Neural cell (in vitro differentiated cells): Measurements from ENCODE around the gene OR9A2.

ENCODE experiments used
- CTCF ChIP-seq: fragments of 450-650 bp; IDR thresholded peaks from 2 replicates; pipeline ENCODE4 v1.5.1; 2014; ENCODE audit warnings: antibody characterized with exemption, mild to moderate bottlenecking, moderate library complexity; ENCODE audit not compliant: poor library complexity, severe bottlenecking
- EZH2 ChIP-seq: fragments of 200-600, 300-800 bp; shearing (Covaris generic), sonication (generic); IDR thresholded peaks from 2 replicates; pipeline ENCODE4 v1.6.1; 2014; ENCODE audit warnings: antibody characterized with exemption, low read length, borderline replicate concordance, mild to moderate bottlenecking; ENCODE audit not compliant: insufficient read depth, poor library complexity, severe bottlenecking
- MXI1 ChIP-seq: fragments of 450-650 bp; conservative IDR thresholded peaks from 2 replicates; pipeline ENCODE4 v1.6.1; 2014; ENCODE audit warnings: antibody characterized with exemption, mild to moderate bottlenecking; ENCODE audit not compliant: poor library complexity, severe bottlenecking
- POLR2AphosphoS5 ChIP-seq: IDR thresholded peaks from 2 replicates; pipeline ENCODE4 v1.6.1; 2012
- RAD21 ChIP-seq: fragments of 450-650 bp; conservative IDR thresholded peaks from 2 replicates; pipeline ENCODE4 v1.6.1; 2014; ENCODE audit warnings: antibody characterized with exemption, mild to moderate bottlenecking, moderate library complexity
- TAF1 ChIP-seq: IDR thresholded peaks from 2 replicates; pipeline ENCODE4 v1.6.1; 2012; ENCODE audit warnings: low read depth

GRCh38 chr7:143015926-143016490 is 10.9 kb downstream of the OR9A2 start:
- TF ChIP-seq CTCF: no peak
- TF ChIP-seq MXI1: no peak
- no peak for TF ChIP-seq EZH2
- no peak for TF ChIP-seq POLR2AphosphoS5
- no peak for TF ChIP-seq TAF1
- TF ChIP-seq RAD21: no peak
